Omental fat pad (tissue), 4 donors: Measurements from ENCODE around the gene FANCG. TPM values are rescaled to one million over a fixed set of nuclear protein-coding genes. Genes with fewer than 3 reads are reported as not detected.

Experiments
- ATAC-seq: fragments of 150-250 bp; one replicate; pipeline ENCODE4 v1.9.1; 2016; ENCODE audit warnings: mild to moderate bottlenecking, moderate library complexity; ENCODE audit not compliant: low FRiP score
- DNase-seq: peaks from one replicate; pipeline ENCODE4 v3.0.0-alpha.2; 2019; ENCODE audit warnings: low spot score
- CTCF ChIP-seq, 3 donors: fragments of 450-650 bp; IDR thresholded peaks; one replicate each; pipeline ENCODE4 v1.5.1; 2016 to 2017; ENCODE audit warnings: antibody characterized with exemption in 3 of 3, mild to moderate bottlenecking in 3 of 3, moderate library complexity in 2 of 3
- total RNA-seq, 4 donors: library from RNA; depleted of rRNA; stranded (reverse); fragments of >200 nt; gene quantifications; one replicate each; pipeline ENCODE4 v1.1.0, GENCODE V29; 2016

The FANCG gene
- total RNA-seq, 4 donors from 2014 or later = 8.1 to 20.0 (median 14.1) TPM

- no peak for TF ChIP-seq CTCF (IDR thresholded peaks at IDR 0.05)
- peak; percentile 39 for DNase-seq
Measured at GRCh38 chr9:35114113-35114839, 34.5 kb upstream of the FANCG start.

GRCh38 chr9:35112257-35113020, 32.7 kb upstream of the FANCG start:
- TF ChIP-seq CTCF (IDR thresholded peaks at IDR 0.05) = no peak
- no peak for ATAC-seq
- DNase-seq = no peak

More at GRCh38 chr9:35114113-35114839, 34.5 kb upstream of the FANCG start:
- peak; percentile 26 for ATAC-seq

GRCh38 chr9:35111001-35111933, 31.5 kb upstream of the FANCG start:
- no peak for TF ChIP-seq CTCF (IDR thresholded peaks at IDR 0.05)
- DNase-seq (peak; percentile 88), ATAC-seq (peak; percentile 75)

- TF ChIP-seq CTCF (IDR thresholded peaks at IDR 0.05) = no peak
- ATAC-seq = peak; percentile 20
- DNase-seq = no peak
Measured at GRCh38 chr9:35110327-35110761, 30.6 kb upstream of the FANCG start.

GRCh38 chr9:35108946-35109575, 29.3 kb upstream of the FANCG start:
- DNase-seq = no peak
- no peak for ATAC-seq
- no peak for TF ChIP-seq CTCF (IDR thresholded peaks at IDR 0.05)

GRCh38 chr9:35108461-35108860, 28.7 kb upstream of the FANCG start:
- no peak for DNase-seq
- TF ChIP-seq CTCF (IDR thresholded peaks at IDR 0.05) = no peak
- ATAC-seq = no peak
